Mesenteric fat pad (tissue), 1 donor: Measurements from ENCODE around the gene SOX12. TPM values are rescaled to one million over a fixed set of nuclear protein-coding genes. Genes with fewer than 3 reads are reported as not detected.
A peak's percentile ranks its signal among the peaks of the same experiment; 100 is the strongest.

Source experiments
- DNase-seq: peaks from one replicate; pipeline ENCODE4 v3.0.0-alpha.2; 2020; ENCODE audit warnings: low spot score
- total RNA-seq: library from RNA; stranded (reverse); fragmentation: NEBNext Ultra II Directional; extraction: Animal tissue kit (Norgen Biotek cat#: 25700); gene quantifications from one replicate; pipeline ENCODE4 v1.2.1, GENCODE V29; 2021
- donor health status: DM: yes; HTN: yes; CAD: no.

The SOX12 gene
- total RNA-seq, 1 donor from 2014 or later = 8.5 TPM

DNA sequence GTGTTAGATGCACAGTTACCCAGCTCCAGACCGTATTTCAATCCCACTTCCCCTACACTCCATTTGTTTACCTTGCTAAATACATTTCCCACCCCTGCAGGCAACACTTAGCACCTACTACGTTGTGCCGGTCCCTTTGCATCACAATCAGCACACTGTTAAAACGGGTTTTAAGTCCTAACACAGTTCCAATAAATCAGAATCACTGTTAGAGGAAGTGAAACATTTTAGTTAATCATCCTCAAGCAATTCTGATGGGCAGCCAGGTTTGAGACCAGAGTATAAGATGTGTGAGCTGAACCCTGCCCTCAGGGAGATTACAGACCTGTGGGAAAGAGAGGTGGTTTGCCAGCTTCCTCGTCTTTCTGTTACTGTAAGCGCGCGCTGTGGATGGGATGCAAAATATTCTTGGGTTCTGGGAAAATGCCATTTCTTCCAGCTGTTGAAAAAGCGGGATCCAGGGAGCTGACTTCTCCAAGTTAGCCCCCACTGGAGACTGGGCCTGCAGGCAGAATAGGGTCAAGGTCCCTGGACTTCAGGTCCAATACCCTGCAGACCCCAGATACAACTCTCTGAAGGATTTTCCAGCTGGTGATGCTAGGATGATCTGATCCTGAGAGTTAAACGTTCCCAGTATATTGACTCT, 24.9 kb upstream of the SOX12 start:
- no peak for DNase-seq

DNA sequence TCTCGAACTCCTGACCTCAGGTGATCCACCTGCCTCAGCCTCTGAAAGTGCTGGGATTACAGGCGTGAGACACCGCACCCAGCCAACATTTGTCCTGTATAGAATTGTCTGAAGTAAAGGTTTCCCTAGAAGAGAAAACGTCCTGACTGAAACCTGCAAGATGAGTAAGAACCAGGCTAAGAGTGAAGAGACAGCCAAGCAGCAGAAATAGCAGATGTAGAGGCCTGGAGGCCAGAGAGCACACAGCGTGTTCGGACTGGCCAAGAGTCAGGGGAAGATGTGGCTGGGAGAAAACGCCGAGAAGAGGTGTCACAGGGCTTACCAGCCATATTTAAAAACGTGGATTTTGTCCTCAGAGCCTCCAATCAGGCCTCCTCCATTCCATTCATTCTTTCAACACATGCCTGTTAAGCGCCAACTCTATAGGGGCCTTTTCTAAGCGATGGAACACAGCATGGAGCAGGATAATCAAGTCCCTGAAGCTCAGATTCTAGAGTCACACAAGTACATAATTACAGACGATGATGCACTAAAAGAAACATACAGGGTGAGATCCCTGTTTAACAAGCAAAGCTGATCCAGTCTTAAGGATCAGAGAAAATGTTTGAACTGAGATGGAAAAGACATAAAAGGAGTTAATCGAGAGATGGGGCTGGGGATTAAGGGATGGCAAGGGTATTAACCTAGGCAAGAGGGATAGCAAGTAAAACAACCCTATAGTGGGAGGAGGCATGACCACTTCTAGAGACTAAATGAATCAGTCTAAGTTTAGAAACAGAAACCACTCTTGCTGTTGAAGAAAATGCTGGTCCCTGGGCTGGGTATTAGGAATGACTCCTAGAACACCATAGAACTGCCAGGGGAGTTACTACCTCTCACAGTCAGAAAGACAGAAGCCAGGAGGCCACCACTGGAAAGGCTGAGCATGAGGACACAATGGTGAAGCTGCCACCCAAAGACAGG, 23.2 kb upstream of the SOX12 start:
- DNase-seq = no peak

DNA sequence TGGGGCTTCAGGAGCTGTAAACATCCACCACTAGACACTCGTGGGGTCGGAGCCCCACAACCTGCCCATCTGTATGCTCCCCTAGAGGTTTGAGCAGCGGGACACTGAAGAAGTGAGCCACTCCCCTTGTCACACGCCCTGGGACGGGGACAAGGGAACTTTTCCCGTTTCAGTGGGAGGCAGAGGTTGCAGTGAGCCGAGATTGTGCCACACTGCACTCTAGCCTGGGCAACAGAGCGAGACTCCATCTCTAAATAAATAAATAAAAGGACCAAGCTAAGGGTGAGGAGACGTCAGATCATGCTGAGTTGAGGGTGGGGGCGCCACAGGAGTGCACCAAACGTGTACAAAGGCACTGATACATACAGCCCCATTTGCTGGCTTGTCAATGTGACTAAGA, 19.6 kb upstream of the SOX12 start:
- no peak for DNase-seq

DNA sequence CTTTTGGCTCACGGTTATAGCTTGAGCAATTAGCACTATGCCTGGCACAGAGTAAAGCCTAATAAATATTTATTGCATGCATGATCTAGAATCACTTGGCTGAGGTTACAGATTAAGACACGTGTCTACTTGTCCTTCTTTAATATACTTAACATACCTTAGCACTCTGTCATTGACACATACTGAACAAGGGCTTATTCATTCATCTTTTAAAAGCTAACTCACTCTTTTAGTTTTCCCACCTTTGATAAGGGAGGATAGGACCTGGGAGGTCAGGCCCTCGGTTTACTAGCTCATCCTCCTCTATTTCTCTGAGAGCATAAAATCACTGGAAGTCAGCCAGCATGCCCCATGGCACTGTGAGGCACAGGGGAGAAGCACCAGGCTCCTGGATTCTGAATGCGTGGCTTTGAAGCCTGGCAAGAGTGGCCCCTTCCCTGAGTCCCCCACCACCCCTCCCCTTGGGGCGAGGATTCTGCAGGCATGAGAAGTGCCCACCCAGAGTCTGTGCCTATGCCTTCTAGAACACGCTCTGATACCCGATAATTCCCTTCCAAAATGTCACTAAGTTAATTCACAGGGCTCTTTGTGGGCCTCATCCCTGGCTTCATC, 16.8 kb upstream of the SOX12 start:
- DNase-seq = no peak

DNA sequence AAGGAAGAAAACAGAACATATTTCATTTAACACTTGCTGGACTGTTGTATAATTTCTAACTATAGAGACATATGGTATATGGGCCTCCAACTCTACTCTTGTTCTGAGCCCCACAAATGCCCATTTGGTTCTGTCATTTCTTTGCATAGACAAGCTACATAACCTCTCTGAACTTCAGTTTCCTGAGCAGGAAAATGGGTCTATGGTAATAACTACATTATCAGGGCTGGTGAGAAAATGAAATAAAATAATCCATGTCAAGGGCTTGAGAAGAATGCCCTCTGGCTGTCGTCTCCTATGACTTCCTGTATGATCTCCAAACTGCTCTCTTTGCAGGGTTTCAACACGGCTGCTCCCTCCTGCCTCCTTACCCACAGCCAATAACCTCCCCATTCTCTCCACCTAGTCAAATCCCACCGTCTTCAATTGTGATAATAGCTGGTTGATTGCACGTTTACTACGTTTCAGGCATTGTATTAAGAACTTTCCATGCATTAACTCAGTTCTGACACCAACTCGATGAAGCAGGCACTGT, 16.0 kb upstream of the SOX12 start:
- DNase-seq = no peak

DNA sequence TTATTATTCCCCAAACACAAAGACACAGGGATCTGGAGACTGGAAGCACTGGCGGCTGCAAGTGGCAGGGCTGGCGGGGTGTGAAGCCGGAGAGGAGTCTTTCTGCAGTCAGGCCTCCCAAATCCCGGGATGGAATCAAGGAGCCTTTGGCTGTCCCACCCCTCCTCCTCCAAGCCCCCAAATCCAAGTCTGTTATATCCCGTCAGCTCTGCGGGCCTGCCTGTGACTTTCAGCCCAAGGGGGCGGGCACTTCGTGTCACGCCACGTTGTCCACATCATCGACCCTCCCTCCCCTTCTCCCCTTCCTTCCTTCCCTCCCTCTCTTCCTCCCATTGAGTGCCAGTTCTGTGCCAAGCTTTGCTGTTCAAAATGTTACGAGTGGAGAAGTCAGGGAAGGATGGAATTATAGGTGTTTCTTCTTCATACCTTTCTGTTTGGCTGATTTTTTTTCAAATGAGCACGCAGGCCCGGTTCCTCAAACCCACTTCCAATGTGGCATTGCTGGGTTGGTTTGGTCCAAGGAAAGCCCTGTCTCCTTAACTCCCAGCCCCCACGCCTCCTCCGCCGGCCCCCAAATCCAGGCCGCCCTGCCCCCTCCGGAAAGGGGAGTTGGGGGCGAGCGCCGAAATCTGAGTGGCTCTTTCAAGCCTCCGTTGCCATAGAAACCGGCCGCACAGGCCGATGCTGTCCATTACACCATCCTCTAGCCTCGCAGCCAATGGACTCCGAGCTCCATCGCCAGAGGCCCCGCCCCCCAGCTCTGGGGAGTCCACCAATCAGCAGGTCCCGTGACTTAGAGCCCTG, 15.3 kb upstream of the SOX12 start:
- DNase-seq = peak; percentile 96

DNA sequence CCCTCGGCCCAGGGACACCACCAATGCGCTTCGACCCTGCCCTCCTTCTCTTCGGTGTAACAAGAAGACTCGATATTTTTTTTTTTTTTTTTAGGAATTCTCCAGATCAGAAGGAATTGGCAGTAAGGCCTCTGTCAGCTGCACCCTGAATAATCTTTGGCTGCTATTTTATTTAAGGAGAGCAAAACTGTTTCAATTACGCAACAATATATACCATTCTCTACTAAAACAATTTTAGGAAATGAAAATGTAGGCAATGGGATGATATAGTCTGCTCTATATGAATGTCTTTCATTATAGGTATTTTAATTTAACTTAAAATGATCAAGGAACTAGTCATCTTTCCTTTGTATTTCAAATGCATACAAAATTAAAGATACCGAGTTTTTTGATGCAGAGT, 14.7 kb upstream of the SOX12 start:
- no peak for DNase-seq

DNA sequence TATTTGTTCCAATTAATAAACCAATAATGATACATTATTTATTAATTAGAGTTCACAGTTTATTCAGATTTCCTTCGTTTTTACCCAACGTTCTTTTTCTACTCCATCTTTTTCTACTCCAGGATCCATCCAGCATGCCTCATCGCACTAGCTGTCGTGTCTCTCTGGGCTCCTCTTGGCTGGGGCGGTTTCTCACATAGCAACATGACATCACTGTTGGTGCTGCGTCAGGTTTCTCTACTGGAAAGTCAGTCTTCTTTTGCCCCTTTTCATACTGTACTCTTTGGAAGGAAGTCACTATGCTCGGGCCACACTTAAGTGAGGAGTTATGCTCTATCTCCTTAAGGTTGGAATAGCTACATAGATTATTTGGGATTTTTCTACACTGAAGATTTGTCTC, 13.7 kb upstream of the SOX12 start:
- DNase-seq = no peak

DNA sequence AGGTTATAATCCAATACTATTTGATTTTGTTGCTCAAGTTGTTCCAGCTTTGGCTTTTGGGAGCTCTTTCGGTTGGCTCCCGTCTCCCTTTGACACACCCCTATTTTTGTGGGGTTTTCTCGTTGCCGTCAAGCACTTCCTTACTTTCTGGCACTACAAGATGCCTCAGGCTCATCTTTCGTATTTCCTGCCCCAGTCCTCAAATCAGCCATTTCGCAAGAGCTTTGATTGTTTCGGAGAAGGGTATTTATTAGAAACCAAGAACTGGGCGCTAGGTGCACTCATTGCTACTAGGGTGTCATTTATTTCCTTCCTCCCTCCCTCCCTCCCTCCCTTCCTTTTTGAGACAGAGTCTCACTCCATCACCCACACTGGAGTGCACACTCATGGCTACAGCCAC, 13.3 kb upstream of the SOX12 start:
- no peak for DNase-seq

DNA sequence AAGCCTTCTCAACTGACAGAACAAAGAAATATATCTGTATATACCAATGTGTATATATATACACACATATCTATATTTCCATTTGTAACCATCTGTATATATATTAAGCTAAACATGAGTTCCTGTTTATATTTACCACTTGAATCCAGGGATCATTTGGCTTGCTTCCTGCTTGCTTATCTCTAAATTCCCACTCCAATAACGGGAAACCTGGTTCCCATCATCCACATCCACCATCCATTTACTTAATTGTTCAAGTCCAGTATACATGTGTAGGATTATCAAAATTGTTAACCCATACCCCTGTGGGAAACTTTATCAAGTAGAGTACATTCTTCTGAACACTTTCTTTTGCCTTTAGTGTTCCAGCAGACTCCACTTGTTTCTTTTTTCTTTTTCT, 12.5 kb upstream of the SOX12 start:
- no peak for DNase-seq

DNA sequence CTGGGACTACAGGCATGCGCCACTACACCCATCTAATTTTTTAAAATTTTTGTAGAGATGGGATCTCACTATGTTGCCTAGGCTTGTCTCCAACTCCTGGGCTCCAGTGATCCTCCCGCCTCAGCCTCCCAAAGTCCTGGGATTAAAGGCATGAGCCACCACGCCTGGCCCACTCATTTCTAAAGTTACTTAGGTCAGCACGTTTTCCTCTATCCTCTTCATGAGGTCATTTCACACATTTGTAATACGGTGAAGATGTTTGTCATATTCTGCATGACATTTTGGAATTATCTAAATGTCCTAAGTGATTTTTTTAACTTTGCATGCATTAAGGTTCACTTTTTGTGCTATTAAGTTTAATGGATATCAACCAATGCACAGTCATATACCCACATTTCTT, 11.9 kb upstream of the SOX12 start:
- DNase-seq = no peak

DNA sequence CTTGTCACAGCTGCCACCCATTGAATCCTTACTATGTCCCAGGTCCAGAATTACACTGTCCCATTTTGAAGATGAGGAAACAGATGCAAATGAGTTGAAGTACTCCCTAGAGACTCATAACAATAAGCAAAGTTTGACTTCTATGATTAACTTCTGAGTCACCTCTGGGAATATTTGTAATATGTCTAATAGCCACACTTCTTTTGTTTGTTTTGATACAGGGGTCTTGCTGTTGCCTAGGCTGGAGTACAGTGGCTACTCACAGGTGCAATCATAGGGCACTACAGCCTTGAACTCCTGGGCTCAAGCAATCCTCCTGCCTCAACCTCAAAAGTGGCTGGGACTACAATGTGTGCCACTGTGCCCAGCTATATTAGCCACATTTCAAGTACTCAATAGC, 11.4 kb upstream of the SOX12 start:
- DNase-seq = no peak

DNA sequence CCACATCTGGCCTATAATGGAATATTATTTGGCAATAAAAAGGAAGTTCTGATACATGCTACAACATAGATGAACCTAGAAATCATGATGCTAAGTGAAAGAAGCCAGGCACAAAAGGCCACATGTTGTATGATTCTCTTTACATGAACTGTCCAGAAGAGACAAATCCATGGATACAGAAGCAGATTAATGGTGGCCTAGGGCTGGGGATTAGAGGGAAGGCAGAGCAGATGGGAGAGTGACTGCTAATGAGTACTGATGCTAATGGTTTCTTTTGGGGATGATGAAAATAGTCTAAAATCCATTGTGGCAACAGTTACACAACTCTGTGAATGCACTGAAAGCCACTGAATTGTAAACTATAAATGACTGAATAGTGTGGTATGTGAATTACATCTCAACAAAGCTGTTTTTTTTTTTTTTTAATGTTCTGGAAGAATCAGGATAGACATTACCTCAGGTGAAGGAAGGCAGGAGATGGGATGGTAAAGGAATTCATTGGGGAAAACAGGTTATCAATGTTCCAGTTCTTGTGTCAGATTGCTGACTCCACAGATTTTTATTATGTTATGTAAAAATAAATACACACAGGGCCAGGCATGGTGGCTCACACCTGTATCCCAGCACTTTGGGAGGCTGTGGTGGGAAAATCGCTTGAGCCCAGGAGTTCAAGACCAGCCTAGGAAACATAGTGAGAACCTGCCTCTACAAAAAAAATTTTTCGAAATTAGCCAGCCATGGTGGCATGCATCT, 8.9 kb upstream of the SOX12 start:
- DNase-seq = no peak

DNA sequence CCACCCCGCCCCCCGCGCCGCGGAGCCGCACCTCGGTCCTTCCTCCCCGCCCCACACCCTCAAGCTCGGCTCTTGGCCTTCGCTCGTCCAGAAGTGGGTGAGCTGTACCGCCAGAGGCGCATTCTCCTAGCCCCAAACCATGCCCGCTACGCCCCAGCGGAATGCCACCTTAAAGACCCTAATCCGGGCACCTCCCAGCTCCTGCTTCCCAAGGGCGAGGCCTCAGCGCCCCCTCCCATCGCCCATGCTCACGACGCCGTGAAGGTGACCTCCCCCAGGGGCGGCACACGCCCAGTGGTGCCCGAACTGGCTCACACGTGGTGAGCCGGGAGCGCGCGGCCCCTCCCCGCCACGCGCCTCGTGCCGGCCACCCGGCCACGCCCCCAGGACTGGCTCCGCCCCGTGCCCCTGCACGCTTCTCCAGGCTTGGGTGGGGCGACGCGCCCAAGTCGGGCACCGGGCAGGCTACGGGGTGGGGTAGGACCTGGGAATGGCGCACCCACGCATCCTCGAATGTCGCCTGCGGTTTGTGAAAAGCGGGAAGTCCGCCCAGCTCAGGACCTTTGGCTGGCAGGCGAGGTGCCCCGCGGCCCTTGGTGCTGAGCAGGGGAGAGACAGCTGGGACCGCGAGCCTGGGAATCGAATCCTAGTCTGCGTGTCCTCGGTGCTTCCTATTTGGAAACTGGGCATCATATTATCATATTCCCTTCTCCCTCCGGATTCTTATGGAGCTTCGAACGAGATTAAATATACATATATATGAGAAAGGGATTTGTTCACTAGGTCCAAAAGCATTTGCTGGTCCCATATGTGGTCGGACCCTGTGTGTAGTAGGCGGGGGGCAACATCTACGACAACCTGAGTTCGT, 941 bp upstream of the SOX12 start:
- DNase-seq = peak; percentile 98

DNA sequence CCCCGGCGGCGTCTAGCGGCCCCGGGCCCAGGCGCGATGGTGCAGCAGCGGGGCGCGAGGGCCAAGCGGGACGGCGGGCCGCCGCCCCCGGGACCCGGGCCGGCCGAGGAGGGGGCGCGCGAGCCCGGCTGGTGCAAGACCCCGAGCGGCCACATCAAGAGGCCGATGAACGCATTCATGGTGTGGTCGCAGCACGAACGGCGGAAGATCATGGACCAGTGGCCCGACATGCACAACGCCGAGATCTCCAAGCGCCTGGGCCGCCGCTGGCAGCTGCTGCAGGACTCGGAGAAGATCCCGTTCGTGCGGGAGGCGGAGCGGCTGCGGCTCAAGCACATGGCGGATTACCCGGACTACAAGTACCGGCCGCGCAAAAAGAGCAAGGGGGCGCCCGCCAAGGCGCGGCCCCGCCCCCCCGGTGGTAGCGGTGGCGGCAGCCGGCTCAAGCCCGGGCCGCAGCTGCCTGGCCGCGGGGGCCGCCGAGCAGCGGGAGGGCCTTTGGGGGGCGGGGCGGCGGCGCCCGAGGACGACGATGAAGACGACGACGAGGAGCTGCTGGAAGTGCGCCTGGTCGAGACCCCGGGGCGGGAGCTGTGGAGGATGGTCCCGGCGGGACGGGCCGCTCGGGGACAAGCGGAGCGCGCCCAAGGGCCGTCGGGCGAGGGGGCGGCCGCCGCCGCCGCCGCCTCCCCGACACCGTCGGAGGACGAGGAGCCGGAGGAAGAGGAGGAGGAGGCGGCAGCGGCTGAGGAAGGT, 715 bp downstream of the SOX12 start:
- DNase-seq = peak; percentile 91

DNA sequence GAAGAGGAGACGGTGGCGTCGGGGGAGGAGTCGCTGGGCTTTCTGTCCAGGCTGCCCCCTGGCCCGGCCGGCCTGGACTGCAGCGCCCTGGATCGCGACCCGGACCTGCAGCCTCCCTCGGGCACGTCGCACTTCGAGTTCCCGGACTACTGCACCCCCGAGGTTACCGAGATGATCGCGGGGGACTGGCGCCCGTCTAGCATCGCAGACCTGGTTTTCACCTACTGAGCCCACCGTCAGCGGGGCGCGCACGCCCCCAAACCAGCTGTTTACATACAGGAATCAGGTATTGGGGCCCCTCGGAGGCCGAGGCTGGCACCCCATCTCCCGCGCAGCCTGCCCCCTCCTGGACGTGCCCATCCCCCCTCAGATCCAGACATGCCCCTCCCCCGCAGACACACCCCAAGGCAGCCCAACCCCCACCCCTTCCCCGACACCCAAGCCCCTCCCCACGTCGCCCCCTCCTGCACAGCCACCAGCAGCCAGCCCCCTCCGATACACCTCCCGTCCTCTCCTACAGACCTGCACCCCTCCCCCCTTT, 1.4 kb downstream of the SOX12 start:
- DNase-seq = no peak

DNA sequence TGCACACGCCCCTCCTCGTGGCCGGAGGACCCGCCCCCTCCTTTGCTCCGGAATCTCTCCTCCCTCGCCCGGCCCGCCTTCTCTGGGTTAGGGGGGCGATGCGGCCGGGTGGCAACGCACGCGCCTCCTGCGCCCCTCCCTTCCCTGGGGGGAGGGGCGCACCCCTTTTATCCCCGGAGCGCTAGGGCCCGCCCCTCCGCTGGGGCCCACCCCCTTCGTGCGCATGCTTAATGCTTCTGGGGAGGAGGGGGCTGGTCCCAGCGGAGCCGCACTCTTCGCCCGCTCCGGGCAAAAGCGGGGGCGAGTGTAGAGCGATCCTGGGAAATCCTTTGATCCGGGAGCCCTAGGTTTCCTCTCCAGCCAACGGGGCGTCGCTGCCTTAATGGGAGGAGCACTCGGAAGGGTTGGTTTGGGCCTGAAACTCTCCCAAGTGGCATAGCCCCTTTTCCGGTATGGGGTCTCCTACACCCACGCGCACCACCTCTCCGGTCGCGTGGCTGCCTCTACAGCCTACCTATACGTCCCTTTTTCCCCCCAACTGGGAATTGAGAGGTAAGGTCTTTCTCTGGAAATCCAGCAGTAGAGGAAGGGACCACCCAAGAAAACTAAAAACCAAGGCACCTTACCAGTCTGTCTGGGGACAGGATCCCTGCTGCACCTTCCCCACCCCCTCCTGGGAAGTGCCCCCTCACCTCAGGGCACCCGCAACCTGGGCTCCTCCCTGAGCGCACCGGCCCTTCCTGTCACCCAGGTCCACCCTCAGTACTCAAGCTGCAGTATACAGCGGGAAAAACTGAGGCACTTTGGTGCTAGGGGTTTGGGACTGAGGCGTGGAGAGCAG, 2.1 kb downstream of the SOX12 start:
- DNase-seq = peak; percentile 92
